HG03565 (cell line): ENCODE results near the gene LARP1.
"Not testable (repeated sequence)": the region's sequence is repeated elsewhere in the genome, so short reads cannot be mapped to it uniquely, and the experiment has no call there.

Experiments used
- ATAC-seq: cut with Tn5 transposase; IDR thresholded peaks from one replicate; pipeline ENCODE4 v1.9.1; 2021; ENCODE audit warnings: mild to moderate bottlenecking, moderate library complexity; ENCODE audit not compliant: unreplicated experiment

LARP1 gene

DNA sequence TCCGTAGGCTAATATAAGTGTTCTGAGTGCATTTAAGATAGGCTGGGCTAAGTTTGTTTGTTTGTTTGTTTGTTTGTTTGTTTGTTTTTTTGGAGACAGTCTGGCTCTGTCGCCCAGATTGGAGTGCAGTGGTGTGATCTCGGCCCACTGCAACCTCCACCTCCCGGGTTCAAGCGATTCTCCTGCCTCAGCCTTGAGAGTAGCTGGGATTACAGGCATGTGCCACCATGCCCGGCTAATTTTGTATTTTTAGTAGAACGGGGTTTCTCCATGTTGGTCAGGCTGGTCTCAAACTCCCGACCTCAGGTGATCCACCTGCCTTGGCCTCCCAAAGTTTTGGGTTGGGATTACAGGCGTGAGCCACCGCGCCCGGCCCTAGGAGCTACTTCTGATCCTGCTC, 4.7 kb downstream of the LARP1 start:
- not testable (repeated sequence) for ATAC-seq

DNA sequence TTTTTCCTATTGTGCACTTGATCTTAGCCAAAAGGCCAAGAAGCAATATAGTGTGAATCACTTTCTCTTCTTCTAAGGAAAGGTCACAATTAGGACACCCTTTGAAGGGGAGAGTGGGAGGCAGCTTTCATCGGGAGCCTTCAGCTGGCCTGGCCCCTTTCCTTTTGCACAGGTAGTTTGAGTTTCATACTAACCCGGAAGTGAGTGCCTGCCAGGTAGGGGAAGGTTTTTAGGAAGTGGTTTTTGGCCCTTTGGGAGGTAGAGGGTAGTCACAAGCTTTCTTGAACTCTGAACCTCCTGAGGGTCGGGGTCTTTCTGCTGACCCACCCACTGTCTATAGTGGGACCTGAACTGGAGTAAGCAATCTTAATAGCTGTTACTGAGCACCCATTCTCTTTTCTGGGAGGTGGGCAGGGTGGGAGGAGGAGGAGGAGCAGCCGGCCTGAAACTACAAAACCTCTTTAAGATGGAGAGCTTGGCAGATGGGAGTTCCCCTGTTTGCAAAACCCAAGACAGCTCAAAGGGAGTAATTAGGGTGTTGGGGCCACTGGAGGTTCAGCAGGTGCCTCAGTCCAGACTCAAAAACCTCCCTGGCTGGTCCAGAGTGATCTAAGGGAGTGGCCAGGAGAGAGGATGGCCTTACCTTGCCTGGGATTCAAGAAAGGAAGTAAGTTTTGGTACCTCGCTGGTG, 6.0 kb downstream of the LARP1 start:
- no peak for ATAC-seq

DNA sequence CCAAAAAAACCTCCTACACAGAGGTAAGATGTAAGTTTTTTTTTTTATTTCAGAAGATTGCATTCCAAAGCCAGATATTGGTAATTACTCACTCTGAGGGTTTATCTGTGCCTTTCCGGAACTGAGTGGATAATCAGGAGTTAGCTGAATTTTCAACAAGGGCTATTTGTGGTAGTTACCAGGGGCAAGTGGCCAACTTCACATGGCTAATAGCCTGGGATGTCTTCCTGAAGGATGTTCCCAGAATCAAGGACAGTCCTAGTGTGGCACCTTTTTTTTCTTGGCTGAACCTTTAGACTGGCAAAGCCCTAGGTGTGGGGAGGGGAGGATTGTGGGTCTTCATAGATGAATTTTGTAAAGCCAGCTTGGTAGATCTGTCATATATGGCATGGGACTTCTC, 7.1 kb downstream of the LARP1 start:
- ATAC-seq: no peak

DNA sequence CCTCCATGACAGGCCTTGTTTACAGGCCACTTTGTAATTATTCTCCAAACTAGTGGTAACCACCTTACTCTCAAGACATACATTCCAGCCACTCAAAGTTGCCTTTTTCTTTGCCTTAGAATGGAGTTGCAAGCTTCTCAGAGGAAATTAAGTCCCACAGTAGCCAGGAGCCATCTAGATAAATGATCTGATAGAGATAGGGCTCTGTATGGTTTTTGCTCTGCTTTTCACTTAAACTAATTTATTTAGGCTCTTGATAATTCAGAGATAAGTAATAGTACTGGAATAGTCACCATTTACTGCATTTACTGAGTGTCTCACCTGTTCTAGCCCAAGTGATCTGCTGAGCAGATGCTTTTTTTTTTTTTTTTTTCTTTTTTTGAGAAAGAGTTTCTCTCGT, 7.5 kb downstream of the LARP1 start:
- no peak for ATAC-seq

DNA sequence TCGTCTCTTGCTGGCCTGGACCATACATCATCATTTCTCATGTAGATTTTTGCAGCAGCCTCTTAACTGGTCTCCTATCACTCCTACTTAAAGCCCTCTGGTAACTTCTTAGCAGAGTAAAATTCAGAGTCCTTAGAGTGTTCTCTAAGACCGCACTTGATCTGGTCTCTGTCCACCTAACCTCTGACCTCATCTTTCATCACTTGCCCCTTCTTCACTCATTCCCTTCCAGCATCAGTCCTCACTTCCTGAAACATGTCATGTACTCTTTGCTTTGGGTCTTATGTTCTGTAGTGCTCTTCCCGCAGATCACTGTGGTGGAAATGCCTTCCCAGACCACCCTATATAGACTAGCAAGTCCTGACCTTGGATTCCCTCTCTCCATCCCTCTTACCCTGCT, 9.8 kb downstream of the LARP1 start:
- ATAC-seq: no peak

DNA sequence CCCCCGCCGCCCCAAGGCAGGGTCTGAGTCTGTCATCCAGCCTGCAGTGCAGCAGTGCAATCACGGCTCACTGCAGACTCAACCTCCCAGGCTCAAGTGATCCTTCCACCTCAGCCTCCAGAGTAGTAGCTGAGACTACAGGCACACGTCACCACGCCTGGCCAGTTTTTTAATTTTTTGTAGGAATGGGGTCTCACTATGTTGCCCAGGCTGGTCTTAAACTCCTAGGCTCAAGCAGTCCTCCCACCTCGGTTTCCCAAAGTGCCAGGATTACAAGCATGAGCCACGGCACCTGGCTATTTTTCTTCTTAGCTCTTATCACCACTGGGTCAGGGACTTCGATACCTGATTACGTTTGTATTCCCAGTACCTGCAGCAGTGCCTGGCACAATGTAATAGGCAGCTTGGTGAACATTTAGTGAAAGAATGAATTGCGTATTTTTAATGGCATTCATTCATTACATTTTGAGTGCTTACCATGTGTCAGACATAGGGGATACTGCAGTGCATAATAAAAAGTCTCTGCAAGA, 10.3 kb downstream of the LARP1 start:
- no peak for ATAC-seq

DNA sequence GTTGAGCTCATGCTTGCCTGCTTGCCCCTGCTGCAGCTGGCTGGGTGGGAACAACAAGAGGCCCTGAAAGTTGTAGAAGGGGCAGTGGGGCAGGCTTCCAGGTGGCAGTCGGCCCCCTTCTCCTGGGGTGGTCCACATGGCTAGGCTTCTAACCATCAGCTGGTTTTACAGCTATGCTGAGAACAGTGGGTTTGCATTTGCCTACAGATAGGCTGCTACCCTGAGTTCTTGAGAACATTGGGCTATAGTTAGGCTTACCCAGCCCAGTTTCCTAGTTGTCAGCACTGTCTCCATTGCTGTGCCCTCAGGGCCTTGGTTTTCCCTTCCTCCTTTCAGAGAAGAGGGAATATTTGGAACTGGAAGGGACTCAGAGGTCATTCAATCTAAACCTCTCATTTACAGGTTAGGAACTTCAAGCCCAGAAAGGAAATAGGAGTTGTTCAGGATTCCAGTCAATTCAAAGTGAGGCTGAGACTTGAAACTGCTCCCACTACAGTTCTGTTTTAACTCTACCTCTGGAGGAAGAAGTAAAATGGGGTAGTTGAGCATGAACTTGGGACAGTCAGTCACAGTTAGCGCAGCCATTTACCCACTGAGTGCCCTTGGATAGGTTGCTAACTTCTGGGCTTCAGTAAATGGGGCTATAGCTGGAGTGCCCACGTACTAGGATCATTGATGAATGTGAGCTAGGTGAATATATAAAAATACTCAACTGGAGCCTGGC, 11.5 kb downstream of the LARP1 start:
- no peak for ATAC-seq

DNA sequence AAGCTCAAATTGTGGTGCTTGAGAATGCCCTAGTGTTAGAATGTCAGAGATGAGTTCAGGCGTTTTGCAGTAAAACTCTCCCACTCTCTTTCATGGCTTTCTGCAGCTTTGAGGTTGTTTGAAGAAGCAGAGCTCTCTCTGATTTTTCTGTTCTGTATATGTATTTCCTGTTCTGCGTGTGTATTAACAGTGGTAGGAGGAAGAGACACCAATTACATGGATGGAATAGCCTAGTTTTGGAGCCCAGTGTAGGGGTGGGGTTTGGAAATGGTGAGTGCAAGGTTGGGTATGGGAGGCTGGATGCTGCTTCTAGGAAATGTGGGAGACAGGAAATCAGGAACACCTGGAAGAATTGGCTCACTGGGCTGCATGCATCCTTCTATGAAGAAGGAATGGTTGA, 12.4 kb downstream of the LARP1 start:
- no peak for ATAC-seq

DNA sequence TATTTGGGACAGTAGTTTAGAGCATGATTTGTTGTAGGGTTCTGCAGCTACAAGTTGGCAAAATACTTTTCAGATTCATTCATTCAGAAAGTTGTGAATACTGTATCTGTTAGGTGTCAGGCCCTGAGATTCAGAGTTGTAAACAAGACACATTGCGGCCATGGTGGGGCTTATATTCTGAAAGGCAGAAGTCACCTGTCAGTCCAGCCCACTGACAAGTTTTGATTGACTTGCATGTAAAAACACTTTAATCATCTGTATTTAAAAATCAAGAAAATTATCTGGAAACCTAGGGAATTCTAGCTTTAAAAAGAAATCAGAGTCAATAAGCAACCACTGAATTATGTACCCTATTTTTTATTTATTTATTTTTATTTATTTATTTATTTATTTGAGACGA, 13.0 kb downstream of the LARP1 start:
- no peak for ATAC-seq

DNA sequence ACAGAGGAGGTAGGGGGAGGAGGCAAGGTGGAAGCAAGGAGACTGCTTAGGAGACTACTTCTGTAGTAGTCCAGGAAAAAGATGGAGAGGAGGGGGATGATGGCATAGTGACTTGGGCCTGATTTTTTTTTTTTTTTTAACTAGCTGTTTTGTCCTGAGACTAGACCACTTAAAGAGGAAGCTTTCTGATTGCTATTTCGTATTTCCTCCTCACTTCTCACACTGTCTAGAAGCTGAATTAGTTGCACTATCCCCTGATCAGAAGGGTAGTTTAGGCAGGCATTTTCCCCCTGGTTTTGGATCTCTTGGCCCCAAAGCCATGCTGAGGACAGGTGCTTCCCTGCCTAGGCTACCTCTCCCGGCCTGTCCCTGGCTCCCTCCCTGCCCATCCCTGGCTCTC, 14.9 kb downstream of the LARP1 start:
- ATAC-seq: no peak

DNA sequence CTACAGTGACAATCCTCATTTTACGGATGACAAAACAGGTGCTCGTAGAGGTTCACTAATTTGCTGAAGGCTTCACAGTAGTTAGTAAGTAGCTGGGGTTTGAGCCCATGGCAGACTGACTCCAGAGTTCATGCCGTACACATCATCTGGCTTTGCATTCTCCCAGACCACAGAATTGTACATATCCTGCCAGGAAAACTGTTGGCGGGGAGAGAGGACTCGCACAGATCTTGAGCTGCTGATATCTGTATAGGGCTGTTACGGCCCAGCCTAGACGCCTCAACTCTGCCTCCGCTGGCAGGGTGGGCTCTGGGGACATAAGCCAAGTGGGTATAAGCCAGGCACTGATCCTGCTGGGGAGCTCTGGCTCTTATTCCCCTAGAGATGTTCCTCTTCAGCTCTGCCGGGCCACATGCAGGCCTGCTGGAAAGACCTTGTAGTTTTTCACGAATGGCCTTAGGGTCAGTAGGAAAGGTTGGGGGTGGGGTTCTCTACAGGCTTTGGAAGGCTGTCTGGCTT, 16.3 kb downstream of the LARP1 start:
- ATAC-seq: no peak

DNA sequence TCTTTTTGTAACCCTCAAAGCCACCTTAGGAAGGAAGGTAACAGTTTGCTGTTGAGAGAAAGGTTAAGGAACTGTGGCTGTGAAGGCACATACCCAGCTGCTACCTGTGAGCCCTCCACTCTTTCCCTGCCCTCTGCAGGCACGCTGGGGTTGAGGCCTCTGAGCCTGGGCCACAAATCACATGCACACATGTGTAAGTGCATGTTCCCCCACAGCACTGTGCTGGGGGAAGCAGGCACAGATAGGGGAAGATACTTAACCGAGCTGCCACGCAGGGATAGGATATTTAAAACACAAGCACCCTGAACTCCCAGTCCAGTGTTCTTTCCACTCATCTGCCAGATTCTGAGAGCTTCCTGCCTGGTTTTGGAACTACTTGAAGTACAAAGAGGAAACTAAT, 18.1 kb downstream of the LARP1 start:
- no peak for ATAC-seq

DNA sequence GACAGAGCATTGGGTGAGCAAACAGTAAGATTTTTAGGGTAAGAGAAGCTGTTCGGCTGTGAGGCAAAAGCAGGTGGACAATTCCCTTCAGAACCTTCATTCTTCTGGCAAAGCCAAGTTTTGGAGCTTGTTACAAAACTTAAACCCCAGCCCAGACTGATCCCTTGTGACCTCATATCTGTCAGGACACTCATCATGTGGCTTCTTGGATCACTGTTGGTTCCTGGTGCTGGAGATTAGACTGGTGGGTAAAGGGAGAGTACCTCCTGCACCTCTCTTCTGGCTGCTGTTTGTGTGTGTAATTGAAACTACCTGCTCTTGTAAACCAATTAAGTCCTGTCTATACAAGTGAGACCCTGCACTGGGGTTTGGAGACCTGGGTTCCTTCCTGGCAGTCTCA, 21.0 kb downstream of the LARP1 start:
- no peak for ATAC-seq

DNA sequence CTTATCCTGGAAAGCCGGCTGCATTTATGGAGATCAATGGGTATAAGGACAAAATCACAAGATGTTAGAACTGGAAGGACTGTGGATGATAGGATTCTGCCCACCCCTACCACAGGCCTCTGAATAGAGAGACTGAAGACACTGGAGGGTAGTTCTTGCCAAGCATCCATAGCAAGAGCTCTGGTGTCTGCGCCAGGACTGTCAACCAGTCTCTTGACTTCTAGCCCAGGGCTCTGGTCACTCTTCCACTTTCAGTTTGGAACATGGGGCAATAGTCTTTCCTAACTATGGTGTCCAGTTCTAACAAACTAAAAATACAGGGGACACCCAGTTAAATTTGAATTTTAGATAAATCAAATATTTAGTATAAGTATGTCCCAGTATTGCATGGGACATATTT, 23.4 kb downstream of the LARP1 start:
- no peak for ATAC-seq

DNA sequence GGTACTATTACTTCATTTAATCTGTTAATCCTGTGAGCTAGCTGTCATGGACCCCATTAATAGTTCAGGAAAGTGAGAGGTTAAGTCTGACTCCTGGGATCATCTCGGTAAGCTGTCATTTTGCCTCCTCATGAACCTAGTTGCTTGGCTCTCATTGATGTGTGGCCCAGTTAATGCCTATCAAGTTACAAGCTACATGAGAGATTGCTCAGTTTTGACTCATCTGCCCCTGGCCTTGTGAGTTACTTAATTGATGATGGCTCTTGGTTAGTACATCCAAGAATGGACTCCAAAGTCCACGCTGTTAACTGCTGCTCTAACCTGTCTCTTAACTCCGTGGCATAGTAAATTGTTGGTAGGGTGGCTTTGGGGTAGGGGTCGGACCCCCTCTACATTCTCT, 23.9 kb downstream of the LARP1 start:
- no peak for ATAC-seq

DNA sequence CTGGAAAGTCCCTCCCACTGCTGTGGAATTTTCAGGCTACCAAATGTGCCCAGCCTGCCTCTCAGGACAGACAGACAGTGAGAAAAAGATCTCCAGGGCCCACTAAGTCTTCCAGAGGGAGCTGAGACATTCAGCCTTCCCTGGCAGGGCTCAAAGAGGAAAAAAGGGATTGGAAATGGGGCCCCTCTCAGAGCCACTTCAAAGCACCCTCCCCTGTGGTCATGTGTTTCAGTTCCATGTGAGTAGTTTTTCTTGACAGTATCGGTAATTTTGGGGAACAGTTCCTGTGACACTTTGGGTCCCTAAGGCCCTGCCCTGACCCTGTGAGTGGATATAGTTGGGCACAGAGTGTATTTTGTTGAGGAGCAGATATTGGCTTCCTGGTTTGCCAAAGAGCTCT, 25.0 kb downstream of the LARP1 start:
- no peak for ATAC-seq

DNA sequence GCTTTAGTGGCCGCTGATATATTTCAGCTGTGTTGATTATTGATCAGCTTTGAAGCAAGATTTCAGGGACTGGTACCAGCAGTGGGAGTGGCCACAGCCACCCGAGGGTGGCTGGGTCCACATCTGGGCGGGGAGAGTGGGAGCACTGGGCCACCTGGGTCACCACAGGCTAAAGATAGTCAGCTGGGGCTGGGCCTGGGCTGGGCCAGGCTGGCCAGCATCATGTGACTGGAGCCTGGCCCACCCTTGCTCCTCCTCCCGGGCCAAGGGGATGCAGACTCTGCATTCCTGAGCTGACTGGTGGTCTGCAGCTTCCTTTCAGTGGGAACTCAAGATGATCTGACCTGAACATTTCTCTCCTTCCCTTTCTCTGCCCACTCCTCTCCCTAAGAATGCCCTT, 27.1 kb downstream of the LARP1 start:
- no peak for ATAC-seq

DNA sequence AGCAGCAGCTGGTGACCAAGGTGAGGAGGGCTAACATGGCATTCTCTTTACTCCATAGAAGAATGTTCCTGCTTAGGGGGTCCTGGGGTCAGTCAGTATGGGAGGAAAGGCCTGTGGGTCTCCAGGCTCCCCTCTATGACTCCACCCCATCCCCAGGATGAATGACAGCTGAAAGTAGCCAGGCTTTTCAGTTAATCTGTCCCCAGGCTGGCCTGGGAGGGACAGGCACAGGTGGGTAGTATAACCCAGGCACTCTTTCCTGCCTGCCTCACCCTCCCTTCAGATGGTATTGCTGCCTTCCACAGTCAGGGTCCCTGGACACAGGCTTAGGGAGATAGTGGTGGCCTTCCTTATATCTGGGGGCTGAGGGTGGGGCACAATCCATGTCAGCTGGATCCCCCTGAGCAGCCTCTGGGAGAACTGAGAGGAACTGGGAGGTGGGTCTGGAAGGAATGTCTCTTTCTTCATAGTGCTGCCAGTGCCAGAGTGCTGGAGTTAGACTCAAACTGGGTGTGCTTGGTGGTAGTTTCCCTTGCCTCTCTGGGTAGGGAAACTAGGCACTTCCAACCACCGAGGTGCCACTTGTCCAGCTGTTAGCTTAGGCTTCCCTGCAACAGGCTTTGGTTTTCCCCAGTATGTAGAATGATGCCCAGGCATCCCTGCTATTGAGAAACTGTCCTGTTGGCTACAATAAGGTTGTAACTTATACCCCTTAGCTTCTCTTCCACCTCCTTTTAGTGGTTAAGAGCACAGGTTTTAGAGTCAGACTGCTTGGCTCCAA, 27.8 kb downstream of the LARP1 start:
- ATAC-seq: no peak

DNA sequence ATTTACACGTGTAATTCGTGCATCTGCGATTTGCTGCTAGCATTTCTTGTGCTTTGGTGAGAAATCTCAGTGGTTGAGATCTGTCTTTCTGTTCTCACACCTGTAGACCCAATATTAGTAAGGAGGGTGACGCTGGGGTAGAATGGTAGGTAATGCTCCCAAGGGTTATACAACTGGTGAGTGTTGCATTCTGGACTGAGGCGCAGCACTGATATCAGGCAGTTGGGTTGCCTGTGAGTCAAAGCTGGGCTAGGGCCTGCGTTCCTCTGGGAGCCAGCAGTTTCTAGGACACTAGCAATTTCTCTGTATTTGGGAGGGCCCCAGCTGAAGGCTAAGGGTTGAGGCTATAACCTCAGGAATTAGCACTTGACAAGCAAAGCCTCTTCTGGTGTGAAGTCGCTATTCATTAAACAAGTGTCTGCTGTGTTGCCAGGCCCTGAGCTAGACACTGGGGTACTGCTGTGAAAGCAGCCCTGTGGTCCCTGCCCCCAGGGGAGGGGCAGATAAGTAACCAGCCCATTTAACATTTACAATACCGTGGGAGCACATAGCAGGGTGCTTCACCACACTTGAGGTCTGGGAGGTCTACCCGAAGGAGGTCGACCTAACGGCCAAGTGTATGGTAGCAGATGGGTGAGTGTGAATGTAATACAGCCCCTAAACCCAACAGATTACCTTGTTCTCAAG, 28.7 kb downstream of the LARP1 start:
- peak; percentile 48 for ATAC-seq

DNA sequence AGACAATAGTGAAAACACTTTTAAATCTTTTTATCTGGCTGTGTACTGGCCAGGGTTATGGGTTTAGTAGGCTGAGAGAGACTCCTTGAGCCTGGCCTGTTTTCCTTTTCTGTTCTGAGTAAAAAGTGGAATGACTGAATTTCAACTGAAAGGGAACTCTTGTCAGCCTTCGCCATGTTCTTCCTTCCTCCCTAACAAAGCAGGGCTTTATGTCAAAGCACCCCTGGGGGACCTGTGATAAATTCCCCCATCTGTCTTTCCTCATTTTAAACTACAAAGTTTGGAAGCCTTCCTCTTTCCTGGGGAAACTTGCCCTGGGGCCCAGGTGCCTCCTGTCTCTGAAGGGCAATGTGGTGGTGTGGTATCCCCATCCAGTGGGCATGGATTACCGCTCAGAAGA, 29.7 kb downstream of the LARP1 start:
- no peak for ATAC-seq

DNA sequence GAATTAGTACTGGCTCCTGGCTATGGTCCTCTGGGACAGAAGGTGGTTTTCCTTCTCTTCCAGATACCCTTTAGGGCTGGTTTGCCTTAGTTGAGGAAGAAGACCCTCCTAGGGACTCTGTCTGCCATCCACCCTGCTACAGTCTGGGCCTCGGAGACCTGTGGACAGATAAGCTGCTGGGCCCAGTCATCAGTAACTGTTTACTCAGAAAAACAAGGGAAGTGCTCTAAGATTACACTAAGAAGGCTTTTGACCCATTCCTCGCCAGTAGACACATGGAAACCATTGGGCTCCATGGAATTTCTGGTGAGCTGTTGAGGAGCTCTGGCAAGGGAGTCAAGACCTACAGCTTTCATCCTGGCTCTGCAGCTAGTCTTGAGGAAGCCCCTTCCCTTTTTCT, 31.2 kb downstream of the LARP1 start:
- no peak for ATAC-seq
